OCI-LY1 (cell line): ENCODE results near the gene TESPA1.

Source experiments
- CTCF ChIP-seq: fragments of 200-600 bp; sonication (generic), shearing (Covaris generic); IDR thresholded peaks from 2 replicates; pipeline ENCODE4 v1.5.1; 2017; ENCODE audit warnings: mild to moderate bottlenecking, antibody characterized with exemption, low read length, moderate library complexity, mixed read lengths
- EZH2 ChIP-seq: fragments of 200-600 bp; sonication (generic), shearing (Covaris generic); IDR thresholded peaks from 2 replicates; pipeline ENCODE4 v1.8.0; 2017; ENCODE audit warnings: borderline replicate concordance, mixed run types, mild to moderate bottlenecking, antibody characterized with exemption, low read length, moderate library complexity, mixed read lengths

- no peak for TF ChIP-seq CTCF
- TF ChIP-seq EZH2, result no peak
These were observed 6.7 kb downstream of the TESPA1 start for GRCh38 chr12:54977857-54978256.
